B cell (primary cell): Measurements from ENCODE around the gene EPAS1. TPM values are rescaled to one million over a fixed set of nuclear protein-coding genes. Genes with fewer than 3 reads are reported as not detected.

Experiments used
- ATAC-seq: fragments of 200-7000 bp; cut with Tn5 transposase; one replicate; pipeline ENCODE4 v1.10.0; 2021; ENCODE audit warnings: low read depth, mild to moderate bottlenecking, moderate number of reproducible peaks, moderate library complexity
- CTCF ChIA-PET: fragments of 350-600 bp; sonication (Branson Sonifier 250); formaldehyde crosslinking; loops from one replicate; lab custom pipeline; 2021; ENCODE audit warnings: antibody characterized with exemption, inconsistent platforms; lab: Charles Lee
- POLR2A ChIA-PET: fragments of 350-600 bp; sonication (Branson Sonifier 250); formaldehyde crosslinking; loops from one replicate; lab custom pipeline; 2021; ENCODE audit warnings: antibody characterized with exemption; lab: Charles Lee
- DNase-seq: peaks from one replicate; pipeline ENCODE4 v3.0.0; 2013
- H2AFZ ChIP-seq: 2 replicates; pipeline ENCODE4 v1.6.1; 2012; ENCODE audit warnings: mild to moderate bottlenecking, low read depth, low read length; ENCODE audit not compliant: insufficient read depth, poor library complexity, severe bottlenecking
- H3K27ac ChIP-seq, 2 donors: 1 replicate in 1 of 2; 2 replicates in 1 of 2; pipeline ENCODE4 v1.5.1; 2012 to 2013; ENCODE audit warnings: low read length in 2 of 2, mild to moderate bottlenecking in 2 of 2, moderate library complexity in 1 of 2
- H3K27me3 ChIP-seq, 4 experiments: fragments of 200-600 bp in 1 of 4; sonication (generic) in 1 of 4; replicated peaks in 1 of 4; 1 replicate in 2 of 4; 2 replicates in 2 of 4; pipeline versions ENCODE4 v1.6.1 to v1.7.0; 2013 to 2016; ENCODE audit warnings: low read length in 3 of 4, mild to moderate bottlenecking in 2 of 4, mixed read lengths in 1 of 4, moderate library complexity in 1 of 4; ENCODE audit not compliant: insufficient read depth in 4 of 4, control insufficient read depth in 3 of 4; ENCODE audit errors: control extremely low read depth in 1 of 4
- H3K36me3 ChIP-seq, 2 experiments: replicated peaks in 1 of 2; 1 replicate in 1 of 2; 2 replicates in 1 of 2; pipeline versions ENCODE4 v1.6.1 to v1.7.1; 2013; ENCODE audit warnings: low read length in 1 of 2; ENCODE audit not compliant: insufficient read depth in 2 of 2, control insufficient read depth in 1 of 2; ENCODE audit errors: control extremely low read depth in 1 of 2, extremely low read depth in 1 of 2
- H3K4me1 ChIP-seq, 2 donors: fragments of 200-600 bp in 1 of 2; sonication (generic) in 1 of 2; 1 replicate in 1 of 2; 2 replicates in 1 of 2; pipeline versions ENCODE4 v1.5.1 to v1.6.1; 2013 to 2017; ENCODE audit warnings: low read length in 2 of 2; ENCODE audit not compliant: control insufficient read depth in 2 of 2, insufficient read depth in 2 of 2
- H3K4me2 ChIP-seq: replicated peaks from 2 replicates; pipeline ENCODE3; 2012; ENCODE audit warnings: mild to moderate bottlenecking, low read depth, low read length; ENCODE audit not compliant: poor library complexity, severe bottlenecking
- H3K4me3 ChIP-seq, 5 experiments: fragments of 200-600 bp in 1 of 5; sonication (generic) in 1 of 5; 1 replicate in 3 of 5; 2 replicates in 2 of 5; pipeline versions ENCODE4 v1.5.1 to v1.7.0; 2011 to 2016; ENCODE audit warnings: low read length in 4 of 5, mild to moderate bottlenecking in 4 of 5, low read depth in 2 of 5, control low read depth in 1 of 5, moderate library complexity in 1 of 5; ENCODE audit not compliant: insufficient read depth in 1 of 5; ENCODE audit errors: control extremely low read depth in 1 of 5, extremely low read depth in 1 of 5
- H3K79me2 ChIP-seq: fragments of 200-600 bp; sonication (generic); one replicate; pipeline ENCODE4 v1.6.0; 2016; ENCODE audit warnings: low read length; ENCODE audit not compliant: control insufficient read depth, insufficient read depth
- H3K9ac ChIP-seq: fragments of 200-600 bp; sonication (generic); 2 replicates; pipeline ENCODE4 v1.6.1; 2017; ENCODE audit warnings: mild to moderate bottlenecking, low read length, moderate library complexity
- H3K9me3 ChIP-seq, 3 donors: one replicate each; pipeline versions ENCODE4 v1.6.1 to v1.7.1; 2013; ENCODE audit warnings: low read length in 2 of 3; ENCODE audit not compliant: control insufficient read depth in 2 of 3, insufficient read depth in 1 of 3; ENCODE audit errors: control extremely low read depth in 1 of 3
- H4K20me1 ChIP-seq: 2 replicates; pipeline ENCODE4 v1.6.0; 2012; ENCODE audit warnings: mild to moderate bottlenecking, low read length; ENCODE audit not compliant: insufficient read depth, control insufficient read depth, poor library complexity, severe bottlenecking
- H3K27ac Mint-ChIP-seq: one replicate; pipeline ENCODE4 v1.8.0; 2021; ENCODE audit warnings: mixed read lengths
- H3K27me3 Mint-ChIP-seq: one replicate; pipeline ENCODE4 v1.8.0; 2021; ENCODE audit warnings: mixed read lengths
- H3K4me1 Mint-ChIP-seq: one replicate; pipeline ENCODE4 v1.8.0; 2021; ENCODE audit warnings: mixed read lengths
- H3K4me3 Mint-ChIP-seq: one replicate; pipeline ENCODE4 v1.8.0; 2021; ENCODE audit warnings: mixed read lengths
- H3K9me3 Mint-ChIP-seq: one replicate; pipeline ENCODE4 v1.8.0; 2022; ENCODE audit warnings: mixed read lengths; ENCODE audit not compliant: insufficient read depth
- EZH2 ChIP-seq: IDR thresholded peaks from 2 replicates; pipeline ENCODE4 v1.6.1; 2012; ENCODE audit warnings: borderline replicate concordance, low read depth, mild to moderate bottlenecking, moderate library complexity, low read length; ENCODE audit not compliant: insufficient read depth, poor library complexity, severe bottlenecking
- WGBS: methylation state at CpG from one replicate; pipeline ENCODE4 v1.1.5; 2013; ENCODE audit warnings: missing lambda C conversion rate; ENCODE audit not compliant: insufficient coverage; 5-methylcytosine and 5-hydroxymethylcytosine counted together
- intact Hi-C: fragments of 100-400 bp; cut with micrococcal nuclease; formaldehyde crosslinking; loops from one replicate; pipeline ENCODE4 v1.10.0; 2022
- polyA plus RNA-seq: library from polyadenylated mRNA; depleted of rRNA; stranded (reverse); fragments of >200 nt; gene quantifications from 2 replicates; pipeline ENCODE4 v1.2.3, GENCODE V29; 2012
- total RNA-seq, 2 donors: library from RNA; stranded (reverse); fragments of 120-200 nt in 1 of 2; gene quantifications; 1 replicate in 1 of 2; 2 replicates in 1 of 2; pipeline versions ENCODE4 v1.2.3 to v1.2.4, GENCODE V29; 2013 to 2022
- TF ChIP-seq, protein P1 (sequence below): fragments of 200-600 bp; IDR thresholded peaks from one replicate; pipeline ENCODE4 v1.8.0; 2022; ENCODE audit warnings: antibody characterized with exemption, mild to moderate bottlenecking

The EPAS1 gene
- total and polyA plus RNA-seq, 2 donors (not counting 1 experiment from before 2014, with no cell fraction given) = 0.06 to 0.37 TPM

GRCh38 chr2:46303822-46304221, 6.6 kb downstream of the EPAS1 start:
- POLR2A ChIA-PET = no interaction called here
- no CpG with 5 or more reads among the region's 5 CpGs for WGBS
- Histone ChIP-seq H3K9ac (no peak overlapping the region), H3K9me3 (peaks cover 0 to 11% (median 4%) of the 10 kb centered on the region in 3 donors), H3K79me2 (no peaks in the 10 kb centered on the region), H4K20me1 (peaks cover 2% of the 10 kb centered on the region), H3K36me3 (no peaks in the 10 kb centered on the region), H3K27ac (no peak overlapping the region), H3K27me3 (peaks cover 0 to 35% (median 27%) of the 10 kb centered on the region in 4 experiments), H3K4me2 (no peak overlapping the region), H2AFZ (no peak overlapping the region), H3K4me1 (peaks cover 12 to 13% of the 10 kb centered on the region in 2 donors), H3K4me3 (no peak overlapping the region)
- no peak for DNase-seq
- CTCF ChIA-PET = interaction anchor here (1.8 kb wide), 1 partner anchor 10 kb away, joined by 5 read pairs; no protein-coding TSS in a partner anchor
- H3K4me3 Mint-ChIP-seq = no peak overlapping the region
- H3K9me3 Mint-ChIP-seq = no peaks in the 10 kb centered on the region
- H3K27me3 Mint-ChIP-seq = peaks cover 51% of the 10 kb centered on the region
- peaks cover 11% of the 10 kb centered on the region for H3K4me1 Mint-ChIP-seq
- intact Hi-C loops = no loop called here
- no peak overlapping the region for H3K27ac Mint-ChIP-seq
- ATAC-seq = no peak
- TF ChIP-seq, protein P1, sequence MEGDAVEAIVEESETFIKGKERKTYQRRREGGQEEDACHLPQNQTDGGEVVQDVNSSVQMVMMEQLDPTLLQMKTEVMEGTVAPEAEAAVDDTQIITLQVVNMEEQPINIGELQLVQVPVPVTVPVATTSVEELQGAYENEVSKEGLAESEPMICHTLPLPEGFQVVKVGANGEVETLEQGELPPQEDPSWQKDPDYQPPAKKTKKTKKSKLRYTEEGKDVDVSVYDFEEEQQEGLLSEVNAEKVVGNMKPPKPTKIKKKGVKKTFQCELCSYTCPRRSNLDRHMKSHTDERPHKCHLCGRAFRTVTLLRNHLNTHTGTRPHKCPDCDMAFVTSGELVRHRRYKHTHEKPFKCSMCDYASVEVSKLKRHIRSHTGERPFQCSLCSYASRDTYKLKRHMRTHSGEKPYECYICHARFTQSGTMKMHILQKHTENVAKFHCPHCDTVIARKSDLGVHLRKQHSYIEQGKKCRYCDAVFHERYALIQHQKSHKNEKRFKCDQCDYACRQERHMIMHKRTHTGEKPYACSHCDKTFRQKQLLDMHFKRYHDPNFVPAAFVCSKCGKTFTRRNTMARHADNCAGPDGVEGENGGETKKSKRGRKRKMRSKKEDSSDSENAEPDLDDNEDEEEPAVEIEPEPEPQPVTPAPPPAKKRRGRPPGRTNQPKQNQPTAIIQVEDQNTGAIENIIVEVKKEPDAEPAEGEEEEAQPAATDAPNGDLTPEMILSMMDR = no peak
- TF ChIP-seq EZH2 = no peak

DNA sequence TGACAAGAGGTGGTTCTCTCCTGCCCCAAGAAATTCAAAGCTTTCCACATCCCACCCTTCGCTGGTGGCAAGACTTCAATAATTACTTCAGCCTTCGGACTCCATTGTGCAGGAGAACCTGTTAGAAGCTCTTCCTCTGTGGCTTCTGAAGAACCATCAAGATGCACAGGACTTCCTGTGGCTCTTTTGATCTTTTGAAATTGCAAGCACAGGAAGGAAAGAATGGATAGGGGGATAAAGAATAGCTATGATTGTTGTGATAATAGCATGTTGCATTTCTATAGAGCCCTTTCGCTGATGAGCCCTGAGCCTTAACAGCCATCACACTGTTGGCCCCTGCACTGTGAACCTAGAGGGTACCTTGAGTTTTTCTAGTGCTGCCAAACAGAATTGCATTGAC, 7.4 kb downstream of the EPAS1 start:
- H3K79me2 ChIP-seq = no peaks in the 10 kb centered on the region
- H2AFZ ChIP-seq = no peak overlapping the region
- WGBS = 0% methylated on average over 2 of the region's 3 CpGs
- H3K27ac ChIP-seq = no peak overlapping the region
- no peak overlapping the region for H3K4me3 ChIP-seq
- intact Hi-C loops = no loop called here
- CTCF ChIA-PET = no interaction called here
- H3K4me2 ChIP-seq = no peak overlapping the region
- H4K20me1 ChIP-seq = no peaks in the 10 kb centered on the region
- TF ChIP-seq EZH2 = no peak
- TF ChIP-seq, protein P1 = no peak
- no peak overlapping the region for H3K27ac Mint-ChIP-seq
- no peak for DNase-seq
- peaks cover 0 to 27% (median 19%) of the 10 kb centered on the region in 4 experiments for H3K27me3 ChIP-seq
- no peak overlapping the region for H3K4me3 Mint-ChIP-seq
- H3K27me3 Mint-ChIP-seq = peaks cover 47% of the 10 kb centered on the region
- ATAC-seq = no peak
- peaks cover 3% of the 10 kb centered on the region for H3K4me1 Mint-ChIP-seq
- no peaks in the 10 kb centered on the region for H3K9me3 Mint-ChIP-seq
- H3K9me3 ChIP-seq = peaks cover 0 to 4% (median 3%) of the 10 kb centered on the region in 3 donors
- POLR2A ChIA-PET = no interaction called here
- peaks cover 4 to 5% of the 10 kb centered on the region in 2 donors for H3K4me1 ChIP-seq
- no peak overlapping the region for H3K9ac ChIP-seq
- no peaks in the 10 kb centered on the region for H3K36me3 ChIP-seq
